HCT116 (cell line): ENCODE measurements around the gene PROS1. TPM values are rescaled to one million over a fixed set of nuclear protein-coding genes. Genes with fewer than 3 reads are reported as not detected.

ENCODE experiments used
- ATAC-seq: fragments of 200-7000 bp; cut with Tn5 transposase; 2 replicates; pipeline ENCODE4 v1.9.1; 2020; ENCODE audit warnings: mild to moderate bottlenecking, moderate library complexity
- BruUV-seq: library from RNA; stranded (reverse); fragments of 400-500 nt; replicated peaks from 2 replicates; lab custom pipeline; 2021; lab: Mats Ljungman, UMichigan
- CTCF ChIA-PET: fragments of 300-600 bp; sonication (Branson Sonifier 250); formaldehyde crosslinking; loops from one replicate; lab custom pipeline; 2021; ENCODE audit warnings: antibody characterized with exemption; lab: Charles Lee
- POLR2A ChIA-PET: fragments of 300-600, 350-600 bp; sonication (Branson Sonifier 250); formaldehyde crosslinking; loops from one replicate; lab custom pipeline; 2021; ENCODE audit warnings: antibody characterized with exemption; lab: Charles Lee
- RAD21 ChIA-PET, 2 experiments: fragments of 300-600 bp; sonication (Branson Sonifier 250); formaldehyde crosslinking; loops; one replicate each; lab custom pipeline; 2023; ENCODE audit warnings: low total read pairs in 2 of 2; ENCODE audit not compliant: uncharacterized antibody in 2 of 2, unreplicated experiment in 2 of 2, low non-redundant PET in 1 of 2; lab: Charles Lee
- DNase-seq: peaks from one replicate; pipeline ENCODE4 v3.0.0-alpha.2; 2010; ENCODE audit warnings: low read depth, low spot score
- H2AFZ ChIP-seq: fragments of 200-600 bp; shearing (Covaris generic), sonication (generic); 2 replicates; pipeline ENCODE4 v1.6.1; 2017; ENCODE audit warnings: low read depth, mixed run types, mixed read lengths, antibody characterized with exemption, low read length; ENCODE audit not compliant: poor library complexity, severe bottlenecking
- H3K27ac ChIP-seq: 2 replicates; pipeline ENCODE4 v1.5.1; 2012; ENCODE audit warnings: low read depth, low read length
- H3K27me3 ChIP-seq: fragments of 200-600 bp; sonication (generic); 2 replicates; pipeline ENCODE4 v1.6.1; 2016; ENCODE audit warnings: mixed run types, low read length, mixed read lengths; ENCODE audit not compliant: insufficient read depth
- H3K36me3 ChIP-seq, 2 experiments: fragments of 200-500 bp in 1 of 2; fragments of 200-600 bp in 1 of 2; sonication (Bioruptor generic) in 1 of 2; sonication (generic) in 1 of 2; 2 replicates each; pipeline versions ENCODE4 v1.5.1 to v1.6.1; 2014 to 2016; ENCODE audit warnings: low read length in 2 of 2, inconsistent platforms in 1 of 2, mixed read lengths in 1 of 2, mixed run types in 1 of 2; ENCODE audit not compliant: insufficient read depth in 2 of 2, control insufficient read depth in 1 of 2
- H3K4me1 ChIP-seq, 2 experiments: fragments of 200-600 bp in 1 of 2; sonication (generic) in 1 of 2; 2 replicates each; pipeline versions ENCODE4 v1.5.1 to v1.6.1; 2012 to 2017; ENCODE audit warnings: low read length in 2 of 2, inconsistent platforms in 1 of 2, mild to moderate bottlenecking in 1 of 2, mixed read lengths in 1 of 2, mixed run types in 1 of 2, moderate library complexity in 1 of 2; ENCODE audit not compliant: insufficient read depth in 2 of 2, control insufficient read depth in 1 of 2
- H3K4me2 ChIP-seq: fragments of 200-600 bp; sonication (generic); 2 replicates; pipeline ENCODE4 v1.6.1; 2017; ENCODE audit warnings: mixed run types, low read length, mixed read lengths
- H3K4me3 ChIP-seq, 2 experiments: fragments of 200-600 bp in 1 of 2; sonication (generic) in 1 of 2; replicated peaks in 1 of 2; 2 replicates each; pipeline ENCODE4 v1.5.1; 2011 to 2016; ENCODE audit warnings: low read length in 2 of 2, control low read depth in 1 of 2, low read depth in 1 of 2, mild to moderate bottlenecking in 1 of 2, mixed read lengths in 1 of 2, mixed run types in 1 of 2
- H3K79me2 ChIP-seq: fragments of 200-600 bp; sonication (generic); 2 replicates; pipeline ENCODE4 v1.6.1; 2017; ENCODE audit warnings: mild to moderate bottlenecking, mixed run types, low read length, moderate library complexity, mixed read lengths; ENCODE audit not compliant: insufficient read depth
- H3K9ac ChIP-seq: fragments of 200-600 bp; sonication (generic); 2 replicates; pipeline ENCODE4 v1.6.1; 2016; ENCODE audit warnings: low read length, mixed read lengths
- H3K9me2 ChIP-seq: fragments of 200-600 bp; sonication (generic), shearing (Covaris generic); 2 replicates; pipeline ENCODE4 v1.6.1; 2017; ENCODE audit warnings: mixed run types, mild to moderate bottlenecking, moderate library complexity; ENCODE audit not compliant: insufficient read depth
- H3K9me3 ChIP-seq, 2 experiments: fragments of 200-500 bp in 1 of 2; fragments of 200-600 bp in 1 of 2; sonication (Bioruptor generic) in 1 of 2; sonication (generic) in 1 of 2; 2 replicates each; pipeline ENCODE4 v1.6.1; 2014 to 2017; ENCODE audit warnings: low read length in 2 of 2, mixed read lengths in 2 of 2, inconsistent platforms in 1 of 2, low read depth in 1 of 2, mild to moderate bottlenecking in 1 of 2, mixed run types in 1 of 2, moderate library complexity in 1 of 2; ENCODE audit not compliant: control insufficient read depth in 1 of 2, insufficient read depth in 1 of 2
- H4K20me1 ChIP-seq: fragments of 200-600 bp; sonication (generic), shearing (Covaris generic); 2 replicates; pipeline ENCODE4 v1.6.1; 2017; ENCODE audit warnings: mixed run types, mild to moderate bottlenecking, moderate library complexity; ENCODE audit not compliant: insufficient read depth
- EZH2 ChIP-seq: fragments of 200-600 bp; sonication (generic); IDR thresholded peaks from 2 replicates; pipeline ENCODE4 v1.6.1; 2017; ENCODE audit warnings: antibody characterized with exemption, mixed run types
- EZH2phosphoT487 ChIP-seq: fragments of 200-600 bp; IDR thresholded peaks from 2 replicates; pipeline ENCODE4 v1.6.1; 2018; ENCODE audit warnings: antibody characterized with exemption, borderline replicate concordance
- POLR2A ChIP-seq: IDR thresholded peaks from 2 replicates; pipeline ENCODE4 v1.7.0; 2011; ENCODE audit warnings: borderline replicate concordance; ENCODE audit not compliant: insufficient read depth, insufficient read length; ENCODE audit errors: extremely low read depth
- SIN3A ChIP-seq: IDR thresholded peaks from 2 replicates; pipeline ENCODE4 v1.6.1; 2012; ENCODE audit warnings: low read depth
- SP1 ChIP-seq: IDR thresholded peaks from 2 replicates; pipeline ENCODE4 v1.6.1; 2012; ENCODE audit warnings: low read depth
- ZFX ChIP-seq: fragments of 450-650 bp; IDR thresholded peaks from 2 replicates; pipeline ENCODE4 v1.6.1; 2017
- intact Hi-C: fragments of 100-400 bp; cut with micrococcal nuclease; formaldehyde crosslinking; loops from 2 replicates; pipeline ENCODE4 v1.10.0; 2022
- total RNA-seq: library from RNA; stranded (reverse); gene quantifications from one replicate; pipeline ENCODE4 v1.2.1, GENCODE V29; 2021; ENCODE audit not compliant: unreplicated experiment
- TF ChIP-seq, protein P1 (sequence below): IDR thresholded peaks from 2 replicates; pipeline ENCODE4 v1.6.1; 2012
- TF ChIP-seq, protein P2 (sequence below): IDR thresholded peaks from 2 replicates; pipeline ENCODE4 v1.6.1; 2012; ENCODE audit warnings: low read depth
- TF ChIP-seq, protein P3 (sequence below): IDR thresholded peaks from 2 replicates; pipeline ENCODE4 v1.6.1; 2011; ENCODE audit warnings: mild to moderate bottlenecking, low read length, moderate library complexity; ENCODE audit not compliant: insufficient replicate concordance; ENCODE audit errors: extremely low read depth
- TF ChIP-seq, protein P4 (sequence below): IDR thresholded peaks from 2 replicates; pipeline ENCODE4 v1.6.1; 2012
- TF ChIP-seq, protein P5 (sequence below), 3 experiments: fragments of 200-600 bp in 1 of 3; sonication (generic) in 1 of 3; IDR thresholded peaks in 2 of 3; conservative IDR thresholded peaks in 1 of 3; 2 replicates each; pipeline ENCODE4 v1.5.1; 2012 to 2017; ENCODE audit warnings: low read depth in 2 of 3, low read length in 2 of 3, antibody characterized with exemption in 1 of 3, borderline replicate concordance in 1 of 3, control low read depth in 1 of 3, mild to moderate bottlenecking in 1 of 3, mixed read lengths in 1 of 3, mixed run types in 1 of 3, moderate library complexity in 1 of 3; ENCODE audit not compliant: insufficient read depth in 1 of 3

The PROS1 gene
- total RNA-seq, 1 experiment from 2014 or later: 9.6 TPM

DNA sequence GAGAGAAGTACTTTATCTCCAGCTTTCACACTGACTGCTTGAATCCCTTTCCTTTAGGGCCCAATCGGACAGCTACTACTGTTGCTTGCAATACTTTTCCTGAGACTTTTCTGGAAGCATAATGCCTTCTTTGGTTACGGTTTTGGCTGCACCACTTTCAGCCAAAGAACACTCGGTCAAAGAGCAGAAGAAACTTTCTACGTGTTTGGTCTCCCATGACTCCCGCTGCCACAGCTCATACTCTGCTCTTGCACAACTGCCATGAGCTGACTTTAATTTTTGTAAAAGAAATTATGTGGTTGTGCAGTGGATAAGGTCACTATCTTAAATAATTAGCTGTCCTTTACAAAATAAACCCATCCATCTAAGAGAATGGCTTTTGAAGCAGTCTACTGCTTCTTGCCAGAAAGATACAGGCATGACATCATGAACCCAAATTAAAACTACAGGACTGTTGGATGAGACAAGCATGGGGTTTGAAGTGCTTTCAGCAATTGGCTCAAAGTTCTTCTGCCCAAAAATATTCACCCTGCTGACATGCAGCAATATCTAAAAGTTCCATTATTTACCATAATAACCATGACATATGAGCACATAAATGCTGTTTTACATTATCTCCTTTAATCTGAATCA lies 42.0 kb downstream of the PROS1 start:
- TF ChIP-seq, protein P1, sequence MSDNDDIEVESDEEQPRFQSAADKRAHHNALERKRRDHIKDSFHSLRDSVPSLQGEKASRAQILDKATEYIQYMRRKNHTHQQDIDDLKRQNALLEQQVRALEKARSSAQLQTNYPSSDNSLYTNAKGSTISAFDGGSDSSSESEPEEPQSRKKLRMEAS: no peak
- TF ChIP-seq, protein P2, sequence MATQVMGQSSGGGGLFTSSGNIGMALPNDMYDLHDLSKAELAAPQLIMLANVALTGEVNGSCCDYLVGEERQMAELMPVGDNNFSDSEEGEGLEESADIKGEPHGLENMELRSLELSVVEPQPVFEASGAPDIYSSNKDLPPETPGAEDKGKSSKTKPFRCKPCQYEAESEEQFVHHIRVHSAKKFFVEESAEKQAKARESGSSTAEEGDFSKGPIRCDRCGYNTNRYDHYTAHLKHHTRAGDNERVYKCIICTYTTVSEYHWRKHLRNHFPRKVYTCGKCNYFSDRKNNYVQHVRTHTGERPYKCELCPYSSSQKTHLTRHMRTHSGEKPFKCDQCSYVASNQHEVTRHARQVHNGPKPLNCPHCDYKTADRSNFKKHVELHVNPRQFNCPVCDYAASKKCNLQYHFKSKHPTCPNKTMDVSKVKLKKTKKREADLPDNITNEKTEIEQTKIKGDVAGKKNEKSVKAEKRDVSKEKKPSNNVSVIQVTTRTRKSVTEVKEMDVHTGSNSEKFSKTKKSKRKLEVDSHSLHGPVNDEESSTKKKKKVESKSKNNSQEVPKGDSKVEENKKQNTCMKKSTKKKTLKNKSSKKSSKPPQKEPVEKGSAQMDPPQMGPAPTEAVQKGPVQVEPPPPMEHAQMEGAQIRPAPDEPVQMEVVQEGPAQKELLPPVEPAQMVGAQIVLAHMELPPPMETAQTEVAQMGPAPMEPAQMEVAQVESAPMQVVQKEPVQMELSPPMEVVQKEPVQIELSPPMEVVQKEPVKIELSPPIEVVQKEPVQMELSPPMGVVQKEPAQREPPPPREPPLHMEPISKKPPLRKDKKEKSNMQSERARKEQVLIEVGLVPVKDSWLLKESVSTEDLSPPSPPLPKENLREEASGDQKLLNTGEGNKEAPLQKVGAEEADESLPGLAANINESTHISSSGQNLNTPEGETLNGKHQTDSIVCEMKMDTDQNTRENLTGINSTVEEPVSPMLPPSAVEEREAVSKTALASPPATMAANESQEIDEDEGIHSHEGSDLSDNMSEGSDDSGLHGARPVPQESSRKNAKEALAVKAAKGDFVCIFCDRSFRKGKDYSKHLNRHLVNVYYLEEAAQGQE: no peak
- TF ChIP-seq, protein P3, sequence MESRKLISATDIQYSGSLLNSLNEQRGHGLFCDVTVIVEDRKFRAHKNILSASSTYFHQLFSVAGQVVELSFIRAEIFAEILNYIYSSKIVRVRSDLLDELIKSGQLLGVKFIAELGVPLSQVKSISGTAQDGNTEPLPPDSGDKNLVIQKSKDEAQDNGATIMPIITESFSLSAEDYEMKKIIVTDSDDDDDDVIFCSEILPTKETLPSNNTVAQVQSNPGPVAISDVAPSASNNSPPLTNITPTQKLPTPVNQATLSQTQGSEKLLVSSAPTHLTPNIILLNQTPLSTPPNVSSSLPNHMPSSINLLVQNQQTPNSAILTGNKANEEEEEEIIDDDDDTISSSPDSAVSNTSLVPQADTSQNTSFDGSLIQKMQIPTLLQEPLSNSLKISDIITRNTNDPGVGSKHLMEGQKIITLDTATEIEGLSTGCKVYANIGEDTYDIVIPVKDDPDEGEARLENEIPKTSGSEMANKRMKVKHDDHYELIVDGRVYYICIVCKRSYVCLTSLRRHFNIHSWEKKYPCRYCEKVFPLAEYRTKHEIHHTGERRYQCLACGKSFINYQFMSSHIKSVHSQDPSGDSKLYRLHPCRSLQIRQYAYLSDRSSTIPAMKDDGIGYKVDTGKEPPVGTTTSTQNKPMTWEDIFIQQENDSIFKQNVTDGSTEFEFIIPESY: no peak
- TF ChIP-seq ZFX (no peak), SIN3A (no peak), SP1 (no peak), POLR2A (no peak), EZH2phosphoT487 (no peak), EZH2 (no peak)
- TF ChIP-seq, protein P4, sequence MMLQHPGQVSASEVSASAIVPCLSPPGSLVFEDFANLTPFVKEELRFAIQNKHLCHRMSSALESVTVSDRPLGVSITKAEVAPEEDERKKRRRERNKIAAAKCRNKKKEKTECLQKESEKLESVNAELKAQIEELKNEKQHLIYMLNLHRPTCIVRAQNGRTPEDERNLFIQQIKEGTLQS: no peak
- TF ChIP-seq, protein P5, sequence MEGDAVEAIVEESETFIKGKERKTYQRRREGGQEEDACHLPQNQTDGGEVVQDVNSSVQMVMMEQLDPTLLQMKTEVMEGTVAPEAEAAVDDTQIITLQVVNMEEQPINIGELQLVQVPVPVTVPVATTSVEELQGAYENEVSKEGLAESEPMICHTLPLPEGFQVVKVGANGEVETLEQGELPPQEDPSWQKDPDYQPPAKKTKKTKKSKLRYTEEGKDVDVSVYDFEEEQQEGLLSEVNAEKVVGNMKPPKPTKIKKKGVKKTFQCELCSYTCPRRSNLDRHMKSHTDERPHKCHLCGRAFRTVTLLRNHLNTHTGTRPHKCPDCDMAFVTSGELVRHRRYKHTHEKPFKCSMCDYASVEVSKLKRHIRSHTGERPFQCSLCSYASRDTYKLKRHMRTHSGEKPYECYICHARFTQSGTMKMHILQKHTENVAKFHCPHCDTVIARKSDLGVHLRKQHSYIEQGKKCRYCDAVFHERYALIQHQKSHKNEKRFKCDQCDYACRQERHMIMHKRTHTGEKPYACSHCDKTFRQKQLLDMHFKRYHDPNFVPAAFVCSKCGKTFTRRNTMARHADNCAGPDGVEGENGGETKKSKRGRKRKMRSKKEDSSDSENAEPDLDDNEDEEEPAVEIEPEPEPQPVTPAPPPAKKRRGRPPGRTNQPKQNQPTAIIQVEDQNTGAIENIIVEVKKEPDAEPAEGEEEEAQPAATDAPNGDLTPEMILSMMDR (IDR thresholded peaks at IDR 0.05 in 2 of 3, conservative IDR thresholded peaks at IDR 0.05 in 1 of 3; ENCODE audit: borderline replicate concordance in 1 of 3, insufficient read depth in 1 of 3, low read depth in 2 of 3, low read length in 2 of 3): no peak
- H3K4me3 ChIP-seq: no peak overlapping the region
- H3K27ac ChIP-seq: no peak overlapping the region
- ChIA-PET RAD21 (no interaction called here), POLR2A (no interaction called here), CTCF (no interaction called here)
- DNase-seq (no peak), ATAC-seq (no peak)
- H3K9me3 ChIP-seq: no peaks in the 10 kb centered on the region
- no peak overlapping the region for H3K4me2 ChIP-seq
- no peaks in the 10 kb centered on the region for H3K4me1 ChIP-seq
- H3K9me2 ChIP-seq: no peaks in the 10 kb centered on the region
- H3K36me3 ChIP-seq: no peaks in the 10 kb centered on the region
- no peaks in the 10 kb centered on the region for H3K27me3 ChIP-seq
- H3K9ac ChIP-seq: no peak overlapping the region
- no peaks in the 10 kb centered on the region for H4K20me1 ChIP-seq
- intact Hi-C loops: no loop called here
- no TSS peak for BruUV-seq
- no peak overlapping the region for H2AFZ ChIP-seq
- H3K79me2 ChIP-seq: no peaks in the 10 kb centered on the region
